Measurements from ENCODE around the gene SRP68.
A peak's percentile ranks its signal among the peaks of the same experiment; 100 is the strongest.
"Not testable (repeated sequence)": the region's sequence is repeated elsewhere in the genome, so short reads cannot be mapped to it uniquely, and the experiment has no call there.

The SRP68 gene

GRCh38 chr17:76074390-76075363, 2.4 kb upstream of the SRP68 start, which contains the start of gene GALR2:
Gene GALR2 (plus strand): TSS chr17:76074781. CDS start chr17:76074884, 103 bp downstream.
- peaks cover 43% of the 10 kb centered on the region for H3K4me1 ChIP-seq (ENCODE audit: control insufficient read depth, insufficient read depth, low read length)
- no peak within 1 kb of the TSS for H3K9ac ChIP-seq (ENCODE audit: low read length)
- H3K27ac ChIP-seq (ENCODE audit: low read depth, low read length) = no peak within 1 kb of the TSS
- H3K9me3 ChIP-seq (ENCODE audit: control insufficient read depth, insufficient read depth, low read depth, low read length) = no peaks in the 10 kb centered on the region
- peak within 1 kb of the TSS; percentile 66 for H3K4me3 ChIP-seq (ENCODE audit: low read depth, low read length)
- H3K36me3 ChIP-seq (ENCODE audit: control insufficient read depth, insufficient read depth, low read length) = no peaks in the 10 kb centered on the region
- peaks cover 67% of the 10 kb centered on the region for H3K27me3 ChIP-seq (ENCODE audit: control insufficient read depth, insufficient read depth, low read length)

GRCh38 chr17:76071531-76072147, 678 bp downstream of the SRP68 start:
- Histone ChIP-seq H3K27me3 (ENCODE audit: control insufficient read depth, insufficient read depth, low read length) (peaks cover 37% of the 10 kb centered on the region), H3K9me3 (ENCODE audit: control insufficient read depth, insufficient read depth, low read depth, low read length) (no peaks in the 10 kb centered on the region), H3K27ac (ENCODE audit: low read depth, low read length) (peak overlapping the region; percentile 74; the same call in 1 of the 2 replicates), H3K4me1 (ENCODE audit: control insufficient read depth, insufficient read depth, low read length) (peaks cover 27% of the 10 kb centered on the region), H3K36me3 (ENCODE audit: control insufficient read depth, insufficient read depth, low read length) (peaks cover 19% of the 10 kb centered on the region), H3K9ac (ENCODE audit: low read length) (peak overlapping the region; percentile 87), H3K4me3 (ENCODE audit: low read depth, low read length) (peak overlapping the region; percentile 90)

- H3K4me1 ChIP-seq (ENCODE audit: control insufficient read depth, insufficient read depth, low read length) = peaks cover 2% of the 10 kb centered on the region; the same call in 1 of the 2 replicates
- H3K36me3 ChIP-seq (ENCODE audit: control insufficient read depth, insufficient read depth, low read length) = peaks cover 70% of the 10 kb centered on the region
- H3K27ac ChIP-seq (ENCODE audit: low read depth, low read length) = no peak overlapping the region
- no peaks in the 10 kb centered on the region for H3K9me3 ChIP-seq (ENCODE audit: control insufficient read depth, insufficient read depth, low read depth, low read length)
- no peak overlapping the region for H3K9ac ChIP-seq (ENCODE audit: low read length)
- no peak overlapping the region for H3K4me3 ChIP-seq (ENCODE audit: low read depth, low read length)
- H3K27me3 ChIP-seq (ENCODE audit: control insufficient read depth, insufficient read depth, low read length) = no peaks in the 10 kb centered on the region
Measured at GRCh38 chr17:76065775-76066174, 6.5 kb downstream of the SRP68 start.

GRCh38 chr17:76063875-76064546, 8.3 kb downstream of the SRP68 start:
- Histone ChIP-seq H3K4me3 (ENCODE audit: low read depth, low read length) (no peak overlapping the region), H3K9me3 (ENCODE audit: control insufficient read depth, insufficient read depth, low read depth, low read length) (no peaks in the 10 kb centered on the region), H3K36me3 (ENCODE audit: control insufficient read depth, insufficient read depth, low read length) (peaks cover 86% of the 10 kb centered on the region), H3K27ac (ENCODE audit: low read depth, low read length) (no peak overlapping the region), H3K27me3 (ENCODE audit: control insufficient read depth, insufficient read depth, low read length) (no peaks in the 10 kb centered on the region), H3K9ac (ENCODE audit: low read length) (no peak overlapping the region), H3K4me1 (ENCODE audit: control insufficient read depth, insufficient read depth, low read length) (no peaks in the 10 kb centered on the region)

GRCh38 chr17:76058264-76058663, 14.1 kb downstream of the SRP68 start:
- not testable (repeated sequence) for H3K27ac ChIP-seq (ENCODE audit: low read depth, low read length); H3K27me3 ChIP-seq (ENCODE audit: control insufficient read depth, insufficient read depth, low read length); H3K9ac ChIP-seq (ENCODE audit: low read length); H3K4me3 ChIP-seq (ENCODE audit: low read depth, low read length); H3K9me3 ChIP-seq (ENCODE audit: control insufficient read depth, insufficient read depth, low read depth, low read length); H3K4me1 ChIP-seq (ENCODE audit: control insufficient read depth, insufficient read depth, low read length)
- H3K36me3 ChIP-seq (ENCODE audit: control insufficient read depth, insufficient read depth, low read length) = peaks cover 87% of the 10 kb centered on the region

GRCh38 chr17:76056882-76057281, 15.4 kb downstream of the SRP68 start:
- no peaks in the 10 kb centered on the region for H3K9me3 ChIP-seq (ENCODE audit: control insufficient read depth, insufficient read depth, low read depth, low read length)
- H3K36me3 ChIP-seq (ENCODE audit: control insufficient read depth, insufficient read depth, low read length) = peaks cover 88% of the 10 kb centered on the region
- no peak overlapping the region for H3K4me3 ChIP-seq (ENCODE audit: low read depth, low read length)
- no peak overlapping the region for H3K9ac ChIP-seq (ENCODE audit: low read length)
- no peaks in the 10 kb centered on the region for H3K27me3 ChIP-seq (ENCODE audit: control insufficient read depth, insufficient read depth, low read length)
- H3K27ac ChIP-seq (ENCODE audit: low read depth, low read length) = no peak overlapping the region
- H3K4me1 ChIP-seq (ENCODE audit: control insufficient read depth, insufficient read depth, low read length) = 0 out of 2 replicates have a peak, but pooled peaks cover 3% of the 10 kb centered on the region

- Histone ChIP-seq H3K4me1 (ENCODE audit: control insufficient read depth, insufficient read depth, low read length) (0 out of 2 replicates have a peak, but pooled peaks cover 3% of the 10 kb centered on the region), H3K4me3 (ENCODE audit: low read depth, low read length) (no peak overlapping the region), H3K27ac (ENCODE audit: low read depth, low read length) (no peak overlapping the region), H3K9ac (ENCODE audit: low read length) (no peak overlapping the region), H3K27me3 (ENCODE audit: control insufficient read depth, insufficient read depth, low read length) (no peaks in the 10 kb centered on the region), H3K36me3 (ENCODE audit: control insufficient read depth, insufficient read depth, low read length) (peaks cover 88% of the 10 kb centered on the region), H3K9me3 (ENCODE audit: control insufficient read depth, insufficient read depth, low read depth, low read length) (no peaks in the 10 kb centered on the region)
Measured at GRCh38 chr17:76054112-76054476, 18.2 kb downstream of the SRP68 start.

- Histone ChIP-seq H3K27me3 (ENCODE audit: control insufficient read depth, insufficient read depth, low read length) (no peaks in the 10 kb centered on the region), H3K36me3 (ENCODE audit: control insufficient read depth, insufficient read depth, low read length) (peaks cover 88% of the 10 kb centered on the region), H3K4me3 (ENCODE audit: low read depth, low read length) (no peak overlapping the region), H3K27ac (ENCODE audit: low read depth, low read length) (no peak overlapping the region), H3K9me3 (ENCODE audit: control insufficient read depth, insufficient read depth, low read depth, low read length) (no peaks in the 10 kb centered on the region), H3K9ac (ENCODE audit: low read length) (no peak overlapping the region), H3K4me1 (ENCODE audit: control insufficient read depth, insufficient read depth, low read length) (peaks cover 7% of the 10 kb centered on the region; the same call in 1 of the 2 replicates)
Measured at GRCh38 chr17:76053246-76054111, 18.8 kb downstream of the SRP68 start.

- Histone ChIP-seq H3K27me3 (ENCODE audit: control insufficient read depth, insufficient read depth, low read length) (no peaks in the 10 kb centered on the region), H3K27ac (ENCODE audit: low read depth, low read length) (no peak overlapping the region), H3K9me3 (ENCODE audit: control insufficient read depth, insufficient read depth, low read depth, low read length) (no peaks in the 10 kb centered on the region), H3K9ac (ENCODE audit: low read length) (no peak overlapping the region), H3K36me3 (ENCODE audit: control insufficient read depth, insufficient read depth, low read length) (peaks cover 85% of the 10 kb centered on the region), H3K4me1 (ENCODE audit: control insufficient read depth, insufficient read depth, low read length) (peaks cover 7% of the 10 kb centered on the region; the same call in 1 of the 2 replicates), H3K4me3 (ENCODE audit: low read depth, low read length) (no peak overlapping the region)
Measured at GRCh38 chr17:76051561-76051960, 20.8 kb downstream of the SRP68 start.

Measured in HUES6 (cell line).